HepG2 (cell line): ENCODE data around the gene COL4A2. TPM values are rescaled to one million over a fixed set of nuclear protein-coding genes. Genes with fewer than 3 reads are reported as not detected.

Source experiments
- ATAC-seq: fragments of 200-7000 bp; cut with Tn5 transposase; 3 replicates; pipeline ENCODE4 v1.9.1; 2020; ENCODE audit warnings: mild to moderate bottlenecking, moderate library complexity
- BruUV-seq: library from RNA; stranded (reverse); fragments of 400-500 nt; replicated peaks from 2 replicates; lab custom pipeline; 2021; lab: Mats Ljungman, UMichigan
- CTCF ChIA-PET: fragments of 300-600 bp; formaldehyde crosslinking; extraction: SDS; loops from one replicate; lab custom pipeline; 2021; ENCODE audit warnings: low total read pairs, inconsistent platforms, low intra/inter-chr PET ratio; lab: Yijun Ruan, JAX
- POLR2A ChIA-PET: fragments of 350-600 bp; sonication (Branson Sonifier 250); formaldehyde crosslinking; loops from one replicate; lab custom pipeline; 2020; ENCODE audit warnings: antibody characterized with exemption, inconsistent platforms; lab: Yijun Ruan, JAX
- DNase-seq: peaks from one replicate; pipeline ENCODE4 v3.0.0-alpha.2; 2015; ENCODE audit warnings: low spot score
- FAIRE-seq: peaks from 3 replicates; lab custom pipeline; 2011; peaks lifted over from hg19 to GRCh38; lab: Jason Lieb, UNC
- H2AFZ ChIP-seq: one replicate; pipeline ENCODE4 v1.6.1; 2011; ENCODE audit warnings: low read length, inconsistent platforms
- H3K27ac ChIP-seq: fragments of 300-600 bp; 3 replicates; pipeline ENCODE4 v1.8.0; 2011; ENCODE audit warnings: mixed run types, mild to moderate bottlenecking, mixed read lengths, low read length, inconsistent platforms; ENCODE audit not compliant: insufficient read depth; ENCODE audit errors: extremely low read length
- H3K27me3 ChIP-seq, 2 experiments: fragments of 200-600 bp in 1 of 2; 2 replicates in 1 of 2; 3 replicates in 1 of 2; pipeline versions ENCODE4 v1.6.0 to v1.8.0; 2011; ENCODE audit warnings: low read length in 2 of 2, mild to moderate bottlenecking in 2 of 2, moderate library complexity in 2 of 2, inconsistent platforms in 1 of 2; ENCODE audit not compliant: insufficient read depth in 2 of 2, control insufficient read depth in 1 of 2
- H3K36me3 ChIP-seq, 2 experiments: fragments of 200-600 bp in 1 of 2; replicated peaks in 1 of 2; 2 replicates in 1 of 2; 3 replicates in 1 of 2; pipeline versions ENCODE4 v1.5.1 to v1.8.0; 2011; ENCODE audit warnings: low read length in 2 of 2, inconsistent platforms in 1 of 2; ENCODE audit not compliant: insufficient read depth in 2 of 2, control insufficient read depth in 1 of 2
- H3K4me1 ChIP-seq: 2 replicates; pipeline ENCODE4 v1.5.1; 2012; ENCODE audit warnings: low read length, inconsistent platforms; ENCODE audit not compliant: insufficient read depth
- H3K4me2 ChIP-seq: 2 replicates; pipeline ENCODE4 v1.6.0; 2011; ENCODE audit warnings: low read depth, low read length, inconsistent platforms
- H3K4me3 ChIP-seq, 3 experiments: fragments of 200-600 bp in 1 of 3; sonication (generic), shearing (Covaris generic) in 1 of 3; replicated peaks in 1 of 3; 2 replicates each; pipeline ENCODE4 v1.5.1; 2011 to 2016; ENCODE audit warnings: low read length in 3 of 3, inconsistent platforms in 2 of 3, low read depth in 2 of 3, mild to moderate bottlenecking in 2 of 3, control low read depth in 1 of 3, mixed read lengths in 1 of 3; ENCODE audit not compliant: insufficient read depth in 1 of 3
- H3K79me2 ChIP-seq: one replicate; pipeline ENCODE4 v1.6.1; 2011; ENCODE audit warnings: low read length, inconsistent platforms; ENCODE audit not compliant: insufficient read depth
- H3K9ac ChIP-seq: 2 replicates; pipeline ENCODE4 v1.6.0; 2011; ENCODE audit warnings: mild to moderate bottlenecking, low read depth, low read length, inconsistent platforms; ENCODE audit not compliant: insufficient read depth
- H3K9me3 ChIP-seq: 2 replicates; pipeline ENCODE4 v1.5.1; 2012; ENCODE audit warnings: mild to moderate bottlenecking, low read length
- H4K20me1 ChIP-seq: 2 replicates; pipeline ENCODE4 v1.6.0; 2011; ENCODE audit warnings: inconsistent platforms, mild to moderate bottlenecking, low read length, moderate library complexity; ENCODE audit not compliant: insufficient read depth
- ARID3A ChIP-seq: IDR thresholded peaks from 2 replicates; pipeline ENCODE4 v1.6.1; 2012; ENCODE audit warnings: low read depth, low read length, improper control_type of control experiment
- HMG20B ChIP-seq: conservative IDR thresholded peaks from 2 replicates; pipeline ENCODE4 v1.6.1; 2016; ENCODE audit warnings: missing genetic modification reagents, missing compliant biosample characterization
- MTA1 ChIP-seq: sonication (generic); formaldehyde crosslinking; IDR thresholded peaks from 2 replicates; pipeline ENCODE4 v1.4.0; 2020; ENCODE audit warnings: missing genetic modification reagents, mild to moderate bottlenecking, borderline replicate concordance
- NFYB ChIP-seq: sonication (generic); formaldehyde crosslinking; IDR thresholded peaks from 2 replicates; pipeline ENCODE4 v1.4.0; 2020; ENCODE audit warnings: missing genetic modification reagents
- ZNF615 ChIP-seq: sonication (generic); formaldehyde crosslinking; IDR thresholded peaks from 2 replicates; pipeline ENCODE4 v1.5.0; 2020; ENCODE audit warnings: mild to moderate bottlenecking, missing genetic modification reagents, borderline replicate concordance
- WGBS: methylation state at CpG from one replicate; pipeline ENCODE4 v1.1.6; 2017; ENCODE audit warnings: low lambda C conversion rate; 5-methylcytosine and 5-hydroxymethylcytosine counted together
- in situ Hi-C: cut with HindIII; loops from 2 replicates; pipeline ENCODE4 v1.10.0; 2017; ENCODE audit warnings: low pct_unique_long_range_greater_than_20kb; ENCODE audit not compliant: extremely low pct_ligation_motif_present
- intact Hi-C: fragments of 100-400 bp; cut with micrococcal nuclease; formaldehyde crosslinking; loops from one replicate; pipeline ENCODE4 v1.10.0; 2022; ENCODE audit not compliant: unreplicated experiment
- polyA plus RNA-seq, 8 experiments: library from polyadenylated mRNA; depleted of rRNA in 3 of 8; stranded (reverse) in 7 of 8; unstranded in 1 of 8; fragments of >200 nt; fragmentation: Illumina TruSeq in 4 of 8; extraction: Trizol in 4 of 8; gene quantifications; 2 replicates each; pipeline versions ENCODE4 v1.2.1 to v1.2.3, GENCODE V29; 2011 to 2016; ENCODE audit warnings: low read depth in 4 of 8, missing spikeins in 1 of 8, mixed read lengths in 1 of 8; ENCODE audit not compliant: insufficient read depth in 1 of 8
- total RNA-seq, 5 experiments: library from RNA; depleted of rRNA; stranded (reverse); fragments of >200 nt; fragmentation: Illumina TruSeq; extraction: Trizol; gene quantifications; 2 replicates each; pipeline ENCODE4 v1.2.3, GENCODE V29; 2016; ENCODE audit warnings: low read depth in 1 of 5

Gene COL4A2
- total and polyA plus RNA-seq, 2 of the 13 experiments (the other 11 are each of a cell fraction or from before 2014, with no cell fraction given), result 0.22 to 1.9 TPM

DNA sequence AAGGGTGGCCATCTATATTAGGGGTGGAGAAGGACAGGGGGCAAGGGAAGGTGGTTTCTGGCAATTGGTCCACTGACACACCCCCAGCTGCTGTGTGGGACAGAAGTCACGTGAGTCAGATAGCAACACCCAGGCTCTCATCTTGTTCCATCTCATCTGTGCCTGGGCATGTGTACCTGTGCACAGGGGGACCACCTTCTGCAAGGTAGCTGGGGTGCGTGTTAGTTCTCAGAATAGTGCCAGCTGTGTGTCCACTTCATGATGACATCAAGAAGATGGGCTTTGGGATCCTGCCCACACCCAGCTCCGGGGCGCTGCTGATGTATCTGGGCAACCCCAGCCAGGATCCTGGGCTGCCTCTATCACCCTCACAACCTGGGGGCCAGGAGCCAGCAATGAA, 38.6 kb downstream of the COL4A2 start:
- POLR2A ChIA-PET, result no interaction called here
- H3K4me2 ChIP-seq, result no peak overlapping the region
- H3K9me3 ChIP-seq, result no peaks in the 10 kb centered on the region
- BruUV-seq, result no TSS peak
- peaks cover 3 to 60% of the 10 kb centered on the region in 2 experiments; a peak in 2 of 5 replicates for H3K27me3 ChIP-seq
- WGBS, result 11% methylated on average over 3 of the region's 4 CpGs
- no peaks in the 10 kb centered on the region for H3K36me3 ChIP-seq
- no peak overlapping the region for H2AFZ ChIP-seq
- DNase-seq (no peak), ATAC-seq (no peak)
- H3K4me1 ChIP-seq, result no peaks in the 10 kb centered on the region
- H3K27ac ChIP-seq, result no peak overlapping the region
- intact Hi-C loops, result no loop called here
- H3K4me3 ChIP-seq, result no peak overlapping the region
- no peaks in the 10 kb centered on the region for H4K20me1 ChIP-seq
- TF ChIP-seq NFYB (no peak), ARID3A (no peak)
- TF ChIP-seq, all 625 proteins: peak for 0
- FAIRE-seq, result no peak
- Histone ChIP-seq H3K9ac (no peak overlapping the region), H3K79me2 (no peaks in the 10 kb centered on the region)
- CTCF ChIA-PET, result no interaction called here
- in situ Hi-C loops, result no loop called here

DNA sequence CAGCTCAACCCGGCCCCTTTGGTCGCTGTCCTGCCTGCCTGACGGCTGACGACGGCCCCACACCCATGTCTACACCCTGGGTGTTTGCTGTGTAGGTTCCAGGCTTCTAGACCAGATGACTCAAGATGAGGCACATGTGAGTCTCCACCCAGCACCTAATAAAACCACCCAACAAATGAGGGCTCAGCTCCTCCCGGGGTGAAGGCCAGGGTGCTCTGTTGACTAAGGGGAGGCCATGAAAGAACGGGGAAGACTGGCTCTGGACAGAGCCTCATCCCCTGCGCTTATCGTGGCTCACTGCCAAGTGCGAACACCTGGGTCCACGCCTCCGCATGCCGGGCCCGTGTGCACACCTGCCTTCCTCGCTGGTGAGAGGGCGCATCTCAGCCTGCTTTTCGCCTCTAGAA, 39.6 kb downstream of the COL4A2 start:
- Histone ChIP-seq H2AFZ (no peak overlapping the region), H3K27me3 (peaks cover 2 to 51% of the 10 kb centered on the region in 2 experiments; a peak in 2 of 5 replicates), H3K9me3 (no peaks in the 10 kb centered on the region), H3K4me3 (no peak overlapping the region), H3K4me2 (no peak overlapping the region), H4K20me1 (no peaks in the 10 kb centered on the region), H3K4me1 (no peaks in the 10 kb centered on the region), H3K79me2 (no peaks in the 10 kb centered on the region), H3K36me3 (no peaks in the 10 kb centered on the region), H3K27ac (no peak overlapping the region), H3K9ac (no peak overlapping the region)
- 12% methylated on average over 5 of the region's 17 CpGs for WGBS
- no peak for FAIRE-seq
- no peak for ATAC-seq
- in situ Hi-C loops, result no loop called here
- intact Hi-C loops, result no loop called here
- BruUV-seq, result no TSS peak
- ChIA-PET CTCF (no interaction called here), POLR2A (no interaction called here)
- TF ChIP-seq HMG20B (CRISPR knock-in tag) (no peak), ZNF615 (CRISPR knock-in tag) (no peak), MTA1 (CRISPR knock-in tag) (no peak)
- DNase-seq, result no peak
